Measurements from ENCODE around the gene MRTO4. TPM values are rescaled to one million over a fixed set of nuclear protein-coding genes. Genes with fewer than 3 reads are reported as not detected.
A peak's percentile ranks its signal among the peaks of the same experiment; 100 is the strongest.
"Not testable (repeated sequence)": the region's sequence is repeated elsewhere in the genome, so short reads cannot be mapped to it uniquely, and the experiment has no call there.

Gene MRTO4
- total RNA-seq, 1 donor from 2014 or later: 47.2 TPM

DNA sequence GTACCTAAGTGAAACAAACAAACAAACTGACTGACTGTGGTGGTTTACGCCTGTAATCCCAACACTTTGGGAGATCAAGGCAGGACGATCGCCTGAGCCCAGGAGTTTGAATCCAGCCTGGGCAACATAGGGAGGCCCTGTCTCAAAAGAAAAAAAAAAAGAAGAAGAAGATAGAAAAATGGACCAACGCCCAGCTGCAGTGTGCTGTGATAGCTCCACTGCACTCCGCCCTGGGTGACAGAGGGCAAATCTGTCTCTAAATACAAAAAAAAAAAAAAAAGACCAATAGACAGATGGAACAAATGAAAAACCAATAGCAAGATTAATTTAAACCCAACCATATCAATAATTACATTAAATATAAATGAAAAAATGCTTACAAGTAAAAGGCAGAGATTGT, 23.0 kb downstream of the MRTO4 start:
- no peak for DNase-seq (ENCODE audit: low read depth)
- TF ChIP-seq, protein P1, sequence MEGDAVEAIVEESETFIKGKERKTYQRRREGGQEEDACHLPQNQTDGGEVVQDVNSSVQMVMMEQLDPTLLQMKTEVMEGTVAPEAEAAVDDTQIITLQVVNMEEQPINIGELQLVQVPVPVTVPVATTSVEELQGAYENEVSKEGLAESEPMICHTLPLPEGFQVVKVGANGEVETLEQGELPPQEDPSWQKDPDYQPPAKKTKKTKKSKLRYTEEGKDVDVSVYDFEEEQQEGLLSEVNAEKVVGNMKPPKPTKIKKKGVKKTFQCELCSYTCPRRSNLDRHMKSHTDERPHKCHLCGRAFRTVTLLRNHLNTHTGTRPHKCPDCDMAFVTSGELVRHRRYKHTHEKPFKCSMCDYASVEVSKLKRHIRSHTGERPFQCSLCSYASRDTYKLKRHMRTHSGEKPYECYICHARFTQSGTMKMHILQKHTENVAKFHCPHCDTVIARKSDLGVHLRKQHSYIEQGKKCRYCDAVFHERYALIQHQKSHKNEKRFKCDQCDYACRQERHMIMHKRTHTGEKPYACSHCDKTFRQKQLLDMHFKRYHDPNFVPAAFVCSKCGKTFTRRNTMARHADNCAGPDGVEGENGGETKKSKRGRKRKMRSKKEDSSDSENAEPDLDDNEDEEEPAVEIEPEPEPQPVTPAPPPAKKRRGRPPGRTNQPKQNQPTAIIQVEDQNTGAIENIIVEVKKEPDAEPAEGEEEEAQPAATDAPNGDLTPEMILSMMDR (conservative IDR thresholded peaks at IDR 0.05; ENCODE audit: low read depth, low read length): no peak
- H3K4me3 ChIP-seq (ENCODE audit: low read depth, low read length): no peak overlapping the region

DNA sequence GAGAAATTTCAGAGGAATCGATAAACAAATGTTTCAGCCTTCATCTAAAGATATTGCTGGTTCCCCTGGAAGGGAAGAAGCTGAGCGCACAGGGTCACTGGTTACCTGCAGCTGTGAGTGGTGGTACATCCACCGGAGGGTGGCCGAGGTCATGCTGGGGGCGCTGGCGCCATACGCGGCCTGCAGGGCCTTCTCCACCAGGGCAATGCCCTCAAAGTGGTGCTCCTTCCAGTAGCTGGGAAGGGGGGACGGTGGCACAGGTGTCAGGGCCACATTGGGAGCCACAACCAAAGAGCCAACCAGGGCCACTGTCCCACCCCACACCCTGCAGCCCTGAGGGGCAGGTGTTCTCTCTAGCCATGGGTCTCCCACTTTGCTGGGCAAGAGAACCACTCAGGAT, 32.3 kb downstream of the MRTO4 start:
- TF ChIP-seq, protein P1 (conservative IDR thresholded peaks at IDR 0.05; ENCODE audit: low read depth, low read length): no peak
- no peak overlapping the region for H3K4me3 ChIP-seq (ENCODE audit: low read depth, low read length)
- DNase-seq (ENCODE audit: low read depth): no peak

DNA sequence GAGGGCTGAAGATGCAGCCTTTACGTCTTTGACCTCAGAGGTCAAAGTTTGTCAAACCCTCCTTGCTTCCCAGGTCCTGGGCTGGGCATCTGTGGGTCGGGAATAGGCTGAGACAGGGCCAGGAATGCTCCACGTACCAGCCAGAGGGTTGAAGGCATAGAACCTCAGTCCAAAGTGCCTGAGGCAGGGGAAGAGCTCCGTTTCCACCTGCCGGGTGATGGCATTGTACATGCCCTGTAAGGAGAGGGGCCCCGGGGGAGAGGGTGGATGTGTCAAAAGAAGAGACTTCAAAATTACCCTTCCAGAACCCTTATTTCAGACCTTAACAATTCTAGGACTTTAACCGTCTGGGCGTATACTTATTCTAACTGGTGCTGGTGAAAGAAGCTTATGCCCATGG, 33.3 kb downstream of the MRTO4 start:
- no peak for DNase-seq (ENCODE audit: low read depth)
- H3K4me3 ChIP-seq (ENCODE audit: low read depth, low read length): no peak overlapping the region
- TF ChIP-seq, protein P1 (conservative IDR thresholded peaks at IDR 0.05; ENCODE audit: low read depth, low read length): no peak

DNA sequence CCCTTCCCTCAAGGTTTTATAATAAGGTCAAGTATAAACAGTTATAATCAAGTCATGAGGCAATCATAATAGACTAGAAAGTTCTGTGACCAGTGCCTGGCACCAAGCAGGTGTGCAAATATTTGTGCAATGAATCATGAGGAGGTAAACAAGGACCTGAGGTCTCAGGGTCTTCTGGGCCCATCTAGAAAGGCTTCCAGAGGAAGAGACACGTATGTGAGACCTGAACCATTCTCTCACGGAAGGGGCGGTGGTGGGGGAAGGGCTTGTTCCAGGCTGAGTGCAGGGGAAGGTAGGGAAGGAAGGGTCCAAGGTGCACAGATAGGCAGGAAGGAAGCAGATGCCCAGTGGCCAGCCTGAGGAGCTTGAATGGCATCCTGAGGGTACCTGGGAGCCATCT, 33.8 kb downstream of the MRTO4 start:
- not testable (repeated sequence) for H3K4me3 ChIP-seq (ENCODE audit: low read depth, low read length); DNase-seq (ENCODE audit: low read depth)

DNA sequence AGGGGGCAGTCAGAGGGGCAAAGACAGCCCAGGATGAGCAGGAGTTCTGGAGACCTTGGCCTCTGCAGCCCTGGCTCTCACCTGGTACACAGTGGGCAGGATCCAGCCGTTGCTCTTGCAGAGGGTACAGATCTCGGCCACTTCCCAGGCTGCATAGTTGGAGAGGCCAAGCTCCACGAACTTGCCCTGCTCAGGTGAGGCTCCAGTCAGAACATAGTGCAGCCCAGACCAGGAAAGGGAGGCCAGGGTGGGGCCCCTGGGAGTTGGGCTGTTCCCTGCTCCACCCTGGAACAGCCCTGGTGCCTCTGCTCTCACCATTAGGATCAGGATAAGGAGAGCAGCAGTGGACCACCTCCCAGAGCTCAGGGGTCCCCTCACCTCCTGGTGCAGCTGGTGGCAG, 34.2 kb downstream of the MRTO4 start:
- not testable (repeated sequence) for DNase-seq (ENCODE audit: low read depth); H3K4me3 ChIP-seq (ENCODE audit: low read depth, low read length)

DNA sequence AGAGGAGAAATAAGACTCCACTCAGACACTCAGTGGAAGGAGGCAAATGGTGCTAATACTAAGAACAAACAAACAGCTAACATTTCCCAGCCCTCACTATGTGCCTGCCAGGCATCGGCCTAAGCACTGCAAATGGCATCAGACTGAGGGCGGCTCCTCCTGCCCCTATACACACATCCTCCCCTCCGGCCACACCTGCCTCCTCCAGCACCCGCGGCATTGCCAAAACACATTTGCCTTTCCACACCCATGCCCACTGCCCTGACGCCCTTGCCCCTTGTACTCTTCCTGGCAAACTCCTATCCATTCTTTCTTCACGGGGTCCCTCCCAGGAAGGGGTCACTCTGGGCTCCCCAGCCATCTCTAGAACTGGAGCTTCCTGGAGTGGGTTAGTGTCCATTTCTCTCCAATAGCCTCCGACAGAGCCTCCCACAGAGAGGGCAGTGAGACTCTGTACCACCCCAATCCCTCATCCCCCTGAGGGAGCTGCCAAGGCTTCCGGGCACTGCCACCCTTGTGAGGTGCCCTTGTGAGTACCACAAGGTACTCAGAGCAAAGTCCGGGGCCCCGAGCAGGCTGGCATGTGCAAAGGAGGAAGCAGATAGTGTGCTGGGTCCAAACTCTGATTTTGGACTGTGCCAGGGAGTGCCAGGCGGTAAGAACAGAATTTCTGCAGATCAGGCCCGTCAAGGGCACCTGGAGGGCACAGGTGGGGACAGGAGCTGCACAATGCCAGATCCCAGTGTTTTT, 36.0 kb downstream of the MRTO4 start:
- peak overlapping the region; percentile 60 for H3K4me3 ChIP-seq (ENCODE audit: low read depth, low read length)
- TF ChIP-seq, protein P1 (conservative IDR thresholded peaks at IDR 0.05; ENCODE audit: low read depth, low read length): no peak
- DNase-seq (ENCODE audit: low read depth): no peak

DNA sequence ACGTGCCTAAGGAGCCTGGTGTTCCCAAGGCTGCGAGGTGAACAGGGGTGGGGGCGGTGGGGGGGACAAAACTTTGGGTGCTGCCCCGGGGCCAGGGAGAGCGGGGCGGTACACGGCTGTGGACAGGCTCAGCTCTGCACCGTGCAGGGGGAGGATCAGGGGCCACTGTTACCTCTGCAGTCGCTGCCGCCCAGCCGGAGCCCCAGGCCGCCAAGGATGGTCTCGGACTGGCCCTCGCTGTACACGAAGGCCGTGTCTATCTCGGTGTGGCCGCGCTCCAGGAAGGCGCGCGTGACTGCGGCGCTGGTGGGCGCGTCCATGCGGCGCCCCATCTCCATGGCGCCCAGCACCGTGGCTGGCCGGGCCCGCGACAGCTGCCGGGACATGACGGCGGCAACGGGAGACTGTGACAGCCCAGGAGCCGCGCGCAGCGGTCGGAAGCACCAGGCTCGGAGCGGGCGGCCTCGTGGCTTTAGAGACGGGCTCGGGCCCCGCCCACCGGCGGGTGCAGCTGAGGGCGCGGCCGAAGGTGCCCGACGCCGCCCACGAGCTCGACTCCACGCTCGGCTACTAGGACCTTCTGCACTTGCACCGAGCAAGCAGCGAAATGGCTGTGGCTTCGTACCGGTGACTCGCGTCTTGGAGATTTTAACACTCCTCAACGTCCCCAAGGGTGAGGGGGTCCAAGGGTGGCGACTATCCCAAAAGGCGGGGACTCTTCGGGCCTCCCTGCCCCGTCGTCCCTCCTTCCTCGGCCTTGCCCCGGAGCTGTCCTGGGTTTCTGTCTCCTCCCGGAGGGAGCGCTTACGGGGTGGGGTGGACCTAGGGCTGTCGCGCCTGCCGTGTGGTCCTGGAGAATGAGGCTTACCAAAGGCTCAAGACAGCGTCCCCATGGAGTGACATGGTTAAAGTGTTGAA, 37.0 kb downstream of the MRTO4 start, which contains the start of gene AKR7A3:
Gene AKR7A3 (minus strand): TSS at position 447 of the 918 bp plus-strand sequence. CDS start 61 bp downstream, at position 386.
- peak within 1 kb of the TSS; percentile 60 for H3K4me3 ChIP-seq (ENCODE audit: low read depth, low read length)
- not testable (repeated sequence) for DNase-seq (ENCODE audit: low read depth)

DNA sequence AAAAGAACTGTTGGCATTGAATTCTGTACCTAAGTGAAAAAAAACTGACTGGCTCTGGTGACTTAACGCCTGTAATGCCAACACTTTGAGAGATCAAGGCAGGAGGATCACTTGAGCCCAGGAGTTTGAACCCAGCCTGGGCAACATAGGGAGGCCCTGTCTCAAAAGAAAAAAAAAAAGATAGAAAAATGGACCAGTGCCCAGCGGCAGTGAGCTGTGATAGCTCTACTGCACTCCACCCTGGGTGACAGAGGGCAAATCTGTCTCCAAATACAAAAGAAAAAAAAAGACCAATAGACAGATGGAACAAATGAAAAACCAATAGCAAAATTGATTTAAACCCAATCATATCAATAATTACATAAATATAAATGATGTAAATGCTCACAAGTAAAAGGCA, 37.6 kb downstream of the MRTO4 start:
- TF ChIP-seq, protein P1 (conservative IDR thresholded peaks at IDR 0.05; ENCODE audit: low read depth, low read length): no peak
- no peak for DNase-seq (ENCODE audit: low read depth)
- peak overlapping the region; percentile 60 for H3K4me3 ChIP-seq (ENCODE audit: low read depth, low read length)
